Esophagus squamous epithelium (tissue), 4 donors: ENCODE data around the gene POLR2C.

Experiments
- CTCF ChIP-seq, 6 experiments: fragments of 450-650 bp in 4 of 6; fragments of 200-600 bp in 2 of 6; sonication (generic) in 2 of 6; IDR thresholded peaks; one replicate each; pipeline ENCODE4 v1.5.1; 2016 to 2019; ENCODE audit warnings: antibody characterized with exemption in 6 of 6, mild to moderate bottlenecking in 4 of 6, moderate library complexity in 4 of 6
- POLR2A ChIP-seq, 4 donors: fragments of 450-650 bp; IDR thresholded peaks; one replicate each; pipeline ENCODE4 v1.6.1; 2017; ENCODE audit warnings: antibody characterized with exemption in 4 of 4, mild to moderate bottlenecking in 4 of 4, moderate library complexity in 3 of 4

DNA sequence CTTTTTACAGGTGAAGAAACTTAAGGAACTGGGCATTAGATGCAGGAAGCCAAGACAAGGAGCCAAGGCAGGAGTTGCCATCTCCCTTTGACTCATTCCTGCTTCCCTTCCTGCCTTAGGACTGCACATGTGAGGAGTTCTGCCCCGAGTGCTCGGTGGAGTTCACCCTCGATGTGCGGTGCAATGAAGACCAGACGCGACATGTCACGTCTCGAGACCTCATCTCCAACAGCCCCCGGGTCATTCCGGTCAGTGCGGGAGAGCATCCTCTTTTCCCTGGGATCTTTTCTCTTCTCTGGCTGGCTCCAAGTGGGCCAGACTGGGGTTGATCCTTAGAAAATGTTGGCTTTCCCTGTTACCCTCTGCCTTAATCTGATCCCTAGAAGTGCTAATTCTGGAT, 6.6 kb downstream of the POLR2C start:
- TF ChIP-seq CTCF (IDR thresholded peaks at IDR 0.05) (no peak), POLR2A (IDR thresholded peaks at IDR 0.05) (no peak)
